HCT116 (cell line): ENCODE data around the gene ITPK1. TPM values are rescaled to one million over a fixed set of nuclear protein-coding genes. Genes with fewer than 3 reads are reported as not detected.

ENCODE experiments used
- ATAC-seq: fragments of 200-7000 bp; cut with Tn5 transposase; 2 replicates; pipeline ENCODE4 v1.9.1; 2020; ENCODE audit warnings: mild to moderate bottlenecking, moderate library complexity
- BruUV-seq: library from RNA; stranded (reverse); fragments of 400-500 nt; replicated peaks from 2 replicates; lab custom pipeline; 2021; lab: Mats Ljungman, UMichigan
- CTCF ChIA-PET: fragments of 300-600 bp; sonication (Branson Sonifier 250); formaldehyde crosslinking; loops from one replicate; lab custom pipeline; 2021; ENCODE audit warnings: antibody characterized with exemption; lab: Charles Lee
- POLR2A ChIA-PET: fragments of 300-600, 350-600 bp; sonication (Branson Sonifier 250); formaldehyde crosslinking; loops from one replicate; lab custom pipeline; 2021; ENCODE audit warnings: antibody characterized with exemption; lab: Charles Lee
- RAD21 ChIA-PET, 2 experiments: fragments of 300-600 bp; sonication (Branson Sonifier 250); formaldehyde crosslinking; loops; one replicate each; lab custom pipeline; 2023; ENCODE audit warnings: low total read pairs in 2 of 2; ENCODE audit not compliant: uncharacterized antibody in 2 of 2, unreplicated experiment in 2 of 2, low non-redundant PET in 1 of 2; lab: Charles Lee
- DNase-seq: peaks from one replicate; pipeline ENCODE4 v3.0.0-alpha.2; 2010; ENCODE audit warnings: low read depth, low spot score
- H2AFZ ChIP-seq: fragments of 200-600 bp; shearing (Covaris generic), sonication (generic); 2 replicates; pipeline ENCODE4 v1.6.1; 2017; ENCODE audit warnings: low read depth, mixed run types, mixed read lengths, antibody characterized with exemption, low read length; ENCODE audit not compliant: poor library complexity, severe bottlenecking
- H3K27ac ChIP-seq: 2 replicates; pipeline ENCODE4 v1.5.1; 2012; ENCODE audit warnings: low read depth, low read length
- H3K27me3 ChIP-seq: fragments of 200-600 bp; sonication (generic); 2 replicates; pipeline ENCODE4 v1.6.1; 2016; ENCODE audit warnings: mixed run types, low read length, mixed read lengths; ENCODE audit not compliant: insufficient read depth
- H3K36me3 ChIP-seq, 2 experiments: fragments of 200-500 bp in 1 of 2; fragments of 200-600 bp in 1 of 2; sonication (Bioruptor generic) in 1 of 2; sonication (generic) in 1 of 2; 2 replicates each; pipeline versions ENCODE4 v1.5.1 to v1.6.1; 2014 to 2016; ENCODE audit warnings: low read length in 2 of 2, inconsistent platforms in 1 of 2, mixed read lengths in 1 of 2, mixed run types in 1 of 2; ENCODE audit not compliant: insufficient read depth in 2 of 2, control insufficient read depth in 1 of 2
- H3K4me1 ChIP-seq, 2 experiments: fragments of 200-600 bp in 1 of 2; sonication (generic) in 1 of 2; 2 replicates each; pipeline versions ENCODE4 v1.5.1 to v1.6.1; 2012 to 2017; ENCODE audit warnings: low read length in 2 of 2, inconsistent platforms in 1 of 2, mild to moderate bottlenecking in 1 of 2, mixed read lengths in 1 of 2, mixed run types in 1 of 2, moderate library complexity in 1 of 2; ENCODE audit not compliant: insufficient read depth in 2 of 2, control insufficient read depth in 1 of 2
- H3K4me2 ChIP-seq: fragments of 200-600 bp; sonication (generic); 2 replicates; pipeline ENCODE4 v1.6.1; 2017; ENCODE audit warnings: mixed run types, low read length, mixed read lengths
- H3K4me3 ChIP-seq, 2 experiments: fragments of 200-600 bp in 1 of 2; sonication (generic) in 1 of 2; replicated peaks in 1 of 2; 2 replicates each; pipeline ENCODE4 v1.5.1; 2011 to 2016; ENCODE audit warnings: low read length in 2 of 2, control low read depth in 1 of 2, low read depth in 1 of 2, mild to moderate bottlenecking in 1 of 2, mixed read lengths in 1 of 2, mixed run types in 1 of 2
- H3K79me2 ChIP-seq: fragments of 200-600 bp; sonication (generic); 2 replicates; pipeline ENCODE4 v1.6.1; 2017; ENCODE audit warnings: mild to moderate bottlenecking, mixed run types, low read length, moderate library complexity, mixed read lengths; ENCODE audit not compliant: insufficient read depth
- H3K9ac ChIP-seq: fragments of 200-600 bp; sonication (generic); 2 replicates; pipeline ENCODE4 v1.6.1; 2016; ENCODE audit warnings: low read length, mixed read lengths
- H3K9me2 ChIP-seq: fragments of 200-600 bp; sonication (generic), shearing (Covaris generic); 2 replicates; pipeline ENCODE4 v1.6.1; 2017; ENCODE audit warnings: mixed run types, mild to moderate bottlenecking, moderate library complexity; ENCODE audit not compliant: insufficient read depth
- H3K9me3 ChIP-seq, 2 experiments: fragments of 200-500 bp in 1 of 2; fragments of 200-600 bp in 1 of 2; sonication (Bioruptor generic) in 1 of 2; sonication (generic) in 1 of 2; 2 replicates each; pipeline ENCODE4 v1.6.1; 2014 to 2017; ENCODE audit warnings: low read length in 2 of 2, mixed read lengths in 2 of 2, inconsistent platforms in 1 of 2, low read depth in 1 of 2, mild to moderate bottlenecking in 1 of 2, mixed run types in 1 of 2, moderate library complexity in 1 of 2; ENCODE audit not compliant: control insufficient read depth in 1 of 2, insufficient read depth in 1 of 2
- H4K20me1 ChIP-seq: fragments of 200-600 bp; sonication (generic), shearing (Covaris generic); 2 replicates; pipeline ENCODE4 v1.6.1; 2017; ENCODE audit warnings: mixed run types, mild to moderate bottlenecking, moderate library complexity; ENCODE audit not compliant: insufficient read depth
- ATF3 ChIP-seq: IDR thresholded peaks from 2 replicates; pipeline ENCODE4 v1.6.1; 2012
- CBX3 ChIP-seq: IDR thresholded peaks from 2 replicates; pipeline ENCODE4 v1.6.1; 2012; ENCODE audit warnings: low read depth
- CEBPB ChIP-seq: IDR thresholded peaks from 2 replicates; pipeline ENCODE4 v1.6.1; 2012; ENCODE audit warnings: low read depth
- CTCF ChIP-seq, 3 experiments: fragments of 200-600 bp in 1 of 3; sonication (generic) in 1 of 3; IDR thresholded peaks in 2 of 3; conservative IDR thresholded peaks in 1 of 3; 2 replicates each; pipeline ENCODE4 v1.5.1; 2012 to 2017; ENCODE audit warnings: low read depth in 2 of 3, low read length in 2 of 3, antibody characterized with exemption in 1 of 3, borderline replicate concordance in 1 of 3, control low read depth in 1 of 3, mild to moderate bottlenecking in 1 of 3, mixed read lengths in 1 of 3, mixed run types in 1 of 3, moderate library complexity in 1 of 3; ENCODE audit not compliant: insufficient read depth in 1 of 3
- ELF1 ChIP-seq: IDR thresholded peaks from 2 replicates; pipeline ENCODE4 v1.6.1; 2012; ENCODE audit warnings: low read depth, borderline replicate concordance
- EZH2 ChIP-seq: fragments of 200-600 bp; sonication (generic); IDR thresholded peaks from 2 replicates; pipeline ENCODE4 v1.6.1; 2017; ENCODE audit warnings: antibody characterized with exemption, mixed run types
- EZH2phosphoT487 ChIP-seq: fragments of 200-600 bp; IDR thresholded peaks from 2 replicates; pipeline ENCODE4 v1.6.1; 2018; ENCODE audit warnings: antibody characterized with exemption, borderline replicate concordance
- JUND ChIP-seq: IDR thresholded peaks from 2 replicates; pipeline ENCODE4 v1.6.1; 2012
- MAX ChIP-seq: IDR thresholded peaks from 2 replicates; pipeline ENCODE4 v1.6.1; 2012
- POLR2A ChIP-seq: IDR thresholded peaks from 2 replicates; pipeline ENCODE4 v1.7.0; 2011; ENCODE audit warnings: borderline replicate concordance; ENCODE audit not compliant: insufficient read depth, insufficient read length; ENCODE audit errors: extremely low read depth
- POLR2AphosphoS5 ChIP-seq: IDR thresholded peaks from 2 replicates; pipeline ENCODE4 v1.6.1; 2011; ENCODE audit warnings: mild to moderate bottlenecking, low read depth, low read length, moderate library complexity
- RAD21 ChIP-seq: IDR thresholded peaks from 2 replicates; pipeline ENCODE4 v1.6.1; 2012; ENCODE audit warnings: low read depth, mild to moderate bottlenecking
- SIN3A ChIP-seq: IDR thresholded peaks from 2 replicates; pipeline ENCODE4 v1.6.1; 2012; ENCODE audit warnings: low read depth
- SP1 ChIP-seq: IDR thresholded peaks from 2 replicates; pipeline ENCODE4 v1.6.1; 2012; ENCODE audit warnings: low read depth
- SRF ChIP-seq: IDR thresholded peaks from 2 replicates; pipeline ENCODE4 v1.6.1; 2012; ENCODE audit warnings: low read depth
- TCF7L2 ChIP-seq: IDR thresholded peaks from 2 replicates; pipeline ENCODE4 v1.7.0; 2011; ENCODE audit warnings: borderline replicate concordance, inconsistent platforms; ENCODE audit not compliant: insufficient read depth, insufficient read length; ENCODE audit errors: extremely low read depth
- ZBTB33 ChIP-seq: IDR thresholded peaks from 2 replicates; pipeline ENCODE4 v1.6.1; 2011; ENCODE audit warnings: mild to moderate bottlenecking, low read length, moderate library complexity; ENCODE audit not compliant: insufficient replicate concordance; ENCODE audit errors: extremely low read depth
- ZFX ChIP-seq: fragments of 450-650 bp; IDR thresholded peaks from 2 replicates; pipeline ENCODE4 v1.6.1; 2017
- ZNF274 ChIP-seq: fragments of 200-500 bp; sonication (Bioruptor generic); IDR thresholded peaks from 2 replicates; pipeline ENCODE4 v1.6.1; 2014; ENCODE audit warnings: mild to moderate bottlenecking, low read depth, low read length, inconsistent platforms
- intact Hi-C: fragments of 100-400 bp; cut with micrococcal nuclease; formaldehyde crosslinking; loops from 2 replicates; pipeline ENCODE4 v1.10.0; 2022
- total RNA-seq: library from RNA; stranded (reverse); gene quantifications from one replicate; pipeline ENCODE4 v1.2.1, GENCODE V29; 2021; ENCODE audit not compliant: unreplicated experiment

The ITPK1 gene
- total RNA-seq, 1 experiment from 2014 or later: 70.2 TPM

- no peak overlapping the region for H3K4me2 ChIP-seq
- ATAC-seq: no peak
- TF ChIP-seq JUND: no peak
- TF ChIP-seq TCF7L2: no peak
- no peak for TF ChIP-seq POLR2AphosphoS5
- no peak for TF ChIP-seq MAX
- TF ChIP-seq POLR2A: no peak
- no peak for TF ChIP-seq EZH2
- no peak for TF ChIP-seq SIN3A
- TF ChIP-seq ATF3: no peak
- TF ChIP-seq CBX3: no peak
- TF ChIP-seq SP1: no peak
- TF ChIP-seq ZFX: no peak
- TF ChIP-seq ELF1: no peak
- TF ChIP-seq SRF: no peak
- TF ChIP-seq ZBTB33: no peak
- no peak for TF ChIP-seq ZNF274
- TF ChIP-seq CTCF (IDR thresholded peaks at IDR 0.05 in 2 of 3, conservative IDR thresholded peaks at IDR 0.05 in 1 of 3; ENCODE audit: borderline replicate concordance in 1 of 3, insufficient read depth in 1 of 3, low read depth in 2 of 3, low read length in 2 of 3): no peak
- TF ChIP-seq EZH2phosphoT487: no peak
- no peak for TF ChIP-seq RAD21
- no peak for TF ChIP-seq CEBPB
- TF ChIP-seq, all 23 proteins: peak for 0
- ChIA-PET RAD21 (no interaction called here), POLR2A (no interaction called here), CTCF (no interaction called here)
- BruUV-seq: no TSS peak
- H3K79me2 ChIP-seq: peaks cover 43% of the 10 kb centered on the region; the same call in 1 of the 2 replicates
- H3K36me3 ChIP-seq: no peaks in the 10 kb centered on the region
- H3K4me1 ChIP-seq: peaks cover 7 to 13% of the 10 kb centered on the region in 2 experiments; a peak in 3 of 4 replicates
- no peaks in the 10 kb centered on the region for H4K20me1 ChIP-seq
- H3K4me3 ChIP-seq: no peak overlapping the region
- no peak overlapping the region for H3K27ac ChIP-seq
- intact Hi-C loops: no loop called here
- H3K9me3 ChIP-seq: no peaks in the 10 kb centered on the region
- no peaks in the 10 kb centered on the region for H3K9me2 ChIP-seq
- no peaks in the 10 kb centered on the region for H3K27me3 ChIP-seq
- DNase-seq: no peak
- H2AFZ ChIP-seq: no peak overlapping the region
- H3K9ac ChIP-seq: no peak overlapping the region
These were observed 33.7 kb downstream of the ITPK1 start for GRCh38 chr14:93081876-93082570.
